ENCODE measurements around the gene LTBP2.

The LTBP2 gene

GRCh38 chr14:74587363-74587707, 24.7 kb downstream of the LTBP2 start:
- Histone ChIP-seq H3K4me3 (ENCODE audit: low read depth, low read length) (no peak overlapping the region), H3K27me3 (ENCODE audit: control insufficient read depth, insufficient read depth, low read length) (no peaks in the 10 kb centered on the region), H3K4me1 (ENCODE audit: control insufficient read depth, insufficient read depth, low read length) (no peaks in the 10 kb centered on the region), H3K9ac (ENCODE audit: low read depth, low read length) (no peak overlapping the region), H3K27ac (ENCODE audit: low read depth, low read length) (no peak overlapping the region), H3K9me3 (ENCODE audit: control insufficient read depth, insufficient read depth, low read length) (no peaks in the 10 kb centered on the region), H3K36me3 (ENCODE audit: control insufficient read depth, insufficient read depth, low read length) (no peaks in the 10 kb centered on the region)

GRCh38 chr14:74586681-74587362, 25.2 kb downstream of the LTBP2 start:
- Histone ChIP-seq H3K4me3 (ENCODE audit: low read depth, low read length) (no peak overlapping the region), H3K4me1 (ENCODE audit: control insufficient read depth, insufficient read depth, low read length) (no peaks in the 10 kb centered on the region), H3K9ac (ENCODE audit: low read depth, low read length) (no peak overlapping the region), H3K9me3 (ENCODE audit: control insufficient read depth, insufficient read depth, low read length) (no peaks in the 10 kb centered on the region), H3K27me3 (ENCODE audit: control insufficient read depth, insufficient read depth, low read length) (no peaks in the 10 kb centered on the region), H3K27ac (ENCODE audit: low read depth, low read length) (no peak overlapping the region), H3K36me3 (ENCODE audit: control insufficient read depth, insufficient read depth, low read length) (no peaks in the 10 kb centered on the region)

- no peaks in the 10 kb centered on the region for H3K4me1 ChIP-seq (ENCODE audit: control insufficient read depth, insufficient read depth, low read length)
- H3K4me3 ChIP-seq (ENCODE audit: low read depth, low read length) = no peak overlapping the region
- no peaks in the 10 kb centered on the region for H3K36me3 ChIP-seq (ENCODE audit: control insufficient read depth, insufficient read depth, low read length)
- no peaks in the 10 kb centered on the region for H3K27me3 ChIP-seq (ENCODE audit: control insufficient read depth, insufficient read depth, low read length)
- no peak overlapping the region for H3K9ac ChIP-seq (ENCODE audit: low read depth, low read length)
- no peak overlapping the region for H3K27ac ChIP-seq (ENCODE audit: low read depth, low read length)
- no peaks in the 10 kb centered on the region for H3K9me3 ChIP-seq (ENCODE audit: control insufficient read depth, insufficient read depth, low read length)
These were observed 26.4 kb downstream of the LTBP2 start for GRCh38 chr14:74585406-74586335.

DNA sequence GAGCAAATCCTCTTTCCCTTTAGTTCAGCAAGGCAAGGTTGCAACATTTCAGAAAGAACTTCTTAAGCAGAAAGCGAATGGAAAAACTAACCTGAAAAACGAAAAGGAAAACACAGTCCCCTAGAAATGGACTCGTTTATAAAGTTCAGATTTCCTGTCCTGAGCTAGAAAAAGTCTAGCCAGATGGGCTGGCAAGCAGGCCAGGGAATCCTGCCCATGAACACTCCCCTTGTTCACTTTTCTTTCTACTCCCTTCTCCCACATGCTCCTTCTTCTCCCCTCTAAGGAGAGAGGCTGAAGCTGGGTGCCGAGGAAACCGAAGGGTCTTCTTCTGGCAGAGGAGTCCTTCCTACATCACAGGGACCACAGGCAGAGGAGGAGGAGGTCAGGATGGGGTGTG, 27.1 kb downstream of the LTBP2 start:
- H3K27ac ChIP-seq (ENCODE audit: low read depth, low read length) = no peak overlapping the region
- H3K9me3 ChIP-seq (ENCODE audit: control insufficient read depth, insufficient read depth, low read length) = no peaks in the 10 kb centered on the region
- no peaks in the 10 kb centered on the region for H3K36me3 ChIP-seq (ENCODE audit: control insufficient read depth, insufficient read depth, low read length)
- no peak overlapping the region for H3K9ac ChIP-seq (ENCODE audit: low read depth, low read length)
- H3K4me3 ChIP-seq (ENCODE audit: low read depth, low read length) = no peak overlapping the region
- no peaks in the 10 kb centered on the region for H3K4me1 ChIP-seq (ENCODE audit: control insufficient read depth, insufficient read depth, low read length)
- H3K27me3 ChIP-seq (ENCODE audit: control insufficient read depth, insufficient read depth, low read length) = no peaks in the 10 kb centered on the region

DNA sequence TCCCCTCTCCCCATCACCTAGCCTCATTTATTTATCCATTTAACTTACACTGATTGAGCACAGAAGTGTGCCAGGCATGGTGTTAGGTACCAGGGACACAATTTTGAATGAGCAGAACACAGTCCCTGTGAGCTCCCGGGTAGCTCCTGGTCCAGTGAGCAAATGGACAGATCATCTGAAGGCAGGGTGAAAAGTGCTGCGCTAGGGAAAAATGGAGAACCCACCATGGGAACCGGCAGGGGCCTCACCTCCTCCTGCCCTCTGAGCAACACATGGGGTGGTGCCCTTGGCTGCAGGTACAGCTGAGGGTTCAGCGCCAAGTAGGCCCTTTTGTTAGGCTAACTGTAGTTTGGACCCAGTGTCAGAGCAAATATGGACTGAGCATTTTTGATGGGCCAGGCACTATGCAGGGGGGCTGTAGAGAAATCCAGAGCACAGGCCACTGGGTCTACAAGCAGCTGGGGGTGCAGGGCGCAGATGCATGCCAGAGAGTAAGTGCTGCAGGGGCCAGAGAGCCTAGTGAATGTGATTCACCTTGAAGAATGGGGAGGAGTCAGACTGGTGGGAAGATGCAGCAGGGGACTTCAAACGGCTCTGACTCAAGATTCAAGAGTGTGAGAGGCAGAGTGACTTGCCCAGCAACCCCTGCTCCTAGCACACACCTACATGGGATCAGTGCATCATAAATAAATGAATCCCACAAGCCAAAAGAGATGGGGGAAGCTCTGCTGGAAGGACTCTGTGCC, 28.2 kb downstream of the LTBP2 start:
- H3K4me1 ChIP-seq (ENCODE audit: control insufficient read depth, insufficient read depth, low read length) = no peaks in the 10 kb centered on the region

GRCh38 chr14:74582910-74583581, 29.0 kb downstream of the LTBP2 start:
- Histone ChIP-seq H3K4me1 (ENCODE audit: control insufficient read depth, insufficient read depth, low read length) (no peaks in the 10 kb centered on the region), H3K27ac (ENCODE audit: low read depth, low read length) (no peak overlapping the region), H3K27me3 (ENCODE audit: control insufficient read depth, insufficient read depth, low read length) (no peaks in the 10 kb centered on the region), H3K9me3 (ENCODE audit: control insufficient read depth, insufficient read depth, low read length) (no peaks in the 10 kb centered on the region), H3K4me3 (ENCODE audit: low read depth, low read length) (no peak overlapping the region), H3K36me3 (ENCODE audit: control insufficient read depth, insufficient read depth, low read length) (no peaks in the 10 kb centered on the region), H3K9ac (ENCODE audit: low read depth, low read length) (no peak overlapping the region)

More for the DNA sequence above, 28.2 kb downstream of the LTBP2 start:
- no peaks in the 10 kb centered on the region for H3K27me3 ChIP-seq (ENCODE audit: control insufficient read depth, insufficient read depth, low read length)
- H3K9me3 ChIP-seq (ENCODE audit: control insufficient read depth, insufficient read depth, low read length) = no peaks in the 10 kb centered on the region
- H3K9ac ChIP-seq (ENCODE audit: low read depth, low read length) = no peak overlapping the region
- no peak overlapping the region for H3K27ac ChIP-seq (ENCODE audit: low read depth, low read length)
- no peaks in the 10 kb centered on the region for H3K36me3 ChIP-seq (ENCODE audit: control insufficient read depth, insufficient read depth, low read length)
- no peak overlapping the region for H3K4me3 ChIP-seq (ENCODE audit: low read depth, low read length)

DNA sequence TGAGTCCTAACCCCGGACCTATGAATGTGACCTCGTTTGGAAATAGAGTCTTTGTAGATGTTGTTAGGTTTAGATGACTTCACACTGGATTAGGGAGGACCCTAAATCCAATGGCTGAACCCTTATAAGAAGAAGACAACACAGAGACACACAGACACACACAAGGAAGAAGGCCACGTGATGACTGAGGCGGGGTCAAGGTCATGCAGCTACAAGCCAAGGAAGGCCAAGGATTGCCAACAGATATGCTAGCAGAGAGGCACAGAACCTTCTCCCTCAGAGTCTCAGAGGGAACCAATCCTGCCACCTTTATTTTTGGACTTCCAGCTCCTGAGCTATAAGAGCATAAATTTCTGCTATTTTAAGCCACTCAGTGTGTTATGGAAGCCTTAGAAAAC, 31.8 kb downstream of the LTBP2 start:
- Histone ChIP-seq H3K27me3 (ENCODE audit: control insufficient read depth, insufficient read depth, low read length) (no peaks in the 10 kb centered on the region), H3K9ac (ENCODE audit: low read depth, low read length) (no peak overlapping the region), H3K27ac (ENCODE audit: low read depth, low read length) (no peak overlapping the region), H3K4me1 (ENCODE audit: control insufficient read depth, insufficient read depth, low read length) (no peaks in the 10 kb centered on the region), H3K4me3 (ENCODE audit: low read depth, low read length) (no peak overlapping the region), H3K9me3 (ENCODE audit: control insufficient read depth, insufficient read depth, low read length) (no peaks in the 10 kb centered on the region), H3K36me3 (ENCODE audit: control insufficient read depth, insufficient read depth, low read length) (no peaks in the 10 kb centered on the region)

- Histone ChIP-seq H3K27ac (ENCODE audit: low read depth, low read length) (no peak overlapping the region), H3K4me3 (ENCODE audit: low read depth, low read length) (no peak overlapping the region), H3K9ac (ENCODE audit: low read depth, low read length) (no peak overlapping the region)
These were observed 32.4 kb downstream of the LTBP2 start for GRCh38 chr14:74579447-74580274.

DNA sequence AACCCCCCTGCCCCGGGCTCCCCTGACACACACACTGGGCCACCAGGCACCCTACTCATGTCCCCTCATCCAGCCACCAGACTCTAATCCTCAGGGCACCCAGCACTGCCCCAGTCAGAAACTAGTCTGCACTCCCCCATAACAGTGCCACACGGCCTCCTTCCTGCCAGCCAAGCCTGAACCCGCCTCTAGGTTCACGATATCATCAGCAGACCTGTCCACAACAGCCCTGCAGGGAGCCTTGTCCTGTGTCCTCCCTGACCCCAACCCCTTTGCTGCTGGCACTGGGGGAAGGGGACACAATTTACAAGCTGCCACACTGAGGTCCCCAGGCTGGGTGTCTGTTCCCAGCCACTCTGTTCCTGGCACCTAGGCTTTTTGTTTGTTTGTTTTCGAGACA, 33.6 kb downstream of the LTBP2 start:
- H3K27me3 ChIP-seq (ENCODE audit: control insufficient read depth, insufficient read depth, low read length) = no peaks in the 10 kb centered on the region
- H3K9ac ChIP-seq (ENCODE audit: low read depth, low read length) = no peak overlapping the region
- peaks cover 4% of the 10 kb centered on the region; the same call in 1 of the 2 replicates for H3K4me1 ChIP-seq (ENCODE audit: control insufficient read depth, insufficient read depth, low read length)
- H3K9me3 ChIP-seq (ENCODE audit: control insufficient read depth, insufficient read depth, low read length) = no peaks in the 10 kb centered on the region
- no peak overlapping the region for H3K4me3 ChIP-seq (ENCODE audit: low read depth, low read length)
- no peaks in the 10 kb centered on the region for H3K36me3 ChIP-seq (ENCODE audit: control insufficient read depth, insufficient read depth, low read length)
- no peak overlapping the region for H3K27ac ChIP-seq (ENCODE audit: low read depth, low read length)

More at GRCh38 chr14:74579447-74580274, 32.4 kb downstream of the LTBP2 start:
- no peaks in the 10 kb centered on the region for H3K27me3 ChIP-seq (ENCODE audit: control insufficient read depth, insufficient read depth, low read length)
- H3K9me3 ChIP-seq (ENCODE audit: control insufficient read depth, insufficient read depth, low read length) = no peaks in the 10 kb centered on the region
- H3K36me3 ChIP-seq (ENCODE audit: control insufficient read depth, insufficient read depth, low read length) = no peaks in the 10 kb centered on the region
- H3K4me1 ChIP-seq (ENCODE audit: control insufficient read depth, insufficient read depth, low read length) = 0 out of 2 replicates have a peak, but pooled peaks cover under 1% of the 10 kb centered on the region

- Histone ChIP-seq H3K9me3 (ENCODE audit: control insufficient read depth, insufficient read depth, low read length) (no peaks in the 10 kb centered on the region), H3K9ac (ENCODE audit: low read depth, low read length) (no peak overlapping the region), H3K4me1 (ENCODE audit: control insufficient read depth, insufficient read depth, low read length) (peaks cover 4% of the 10 kb centered on the region; the same call in 1 of the 2 replicates), H3K4me3 (ENCODE audit: low read depth, low read length) (no peak overlapping the region), H3K36me3 (ENCODE audit: control insufficient read depth, insufficient read depth, low read length) (no peaks in the 10 kb centered on the region), H3K27ac (ENCODE audit: low read depth, low read length) (no peak overlapping the region), H3K27me3 (ENCODE audit: control insufficient read depth, insufficient read depth, low read length) (no peaks in the 10 kb centered on the region)
These were observed 34.1 kb downstream of the LTBP2 start for GRCh38 chr14:74577948-74578275.

Measured in HUES48 (cell line).